Epithelial cell of esophagus (primary cell): ENCODE measurements around the gene SAFB.
A peak's percentile ranks its signal among the peaks of the same experiment; 100 is the strongest.

ENCODE experiments used
- DNase-seq: peaks from one replicate; pipeline ENCODE4 v3.0.0; 2010; ENCODE audit warnings: low read depth
- H3K4me3 ChIP-seq: 2 replicates; pipeline ENCODE4 v1.5.1; 2011; ENCODE audit warnings: mild to moderate bottlenecking, low read length, control low read depth
- CTCF ChIP-seq: IDR thresholded peaks from 2 replicates; pipeline ENCODE4 v1.5.1; 2011; ENCODE audit warnings: low read depth, mild to moderate bottlenecking, low read length, control low read depth, inconsistent platforms; ENCODE audit not compliant: insufficient read depth; ENCODE audit errors: missing control alignments

The SAFB gene

GRCh38 chr19:5585461-5586299 is 37.2 kb upstream of the SAFB start:
- peak; percentile 55 for DNase-seq
- no peak overlapping the region for H3K4me3 ChIP-seq
- no peak for TF ChIP-seq CTCF

GRCh38 chr19:5586300-5587070 is 36.4 kb upstream of the SAFB start:
- no peak overlapping the region for H3K4me3 ChIP-seq
- no peak for DNase-seq
- TF ChIP-seq CTCF, result no peak

GRCh38 chr19:5587071-5587455 is 35.8 kb upstream of the SAFB start:
- no peak for TF ChIP-seq CTCF
- H3K4me3 ChIP-seq, result no peak overlapping the region
- no peak for DNase-seq

GRCh38 chr19:5587661-5588060 is 35.2 kb upstream of the SAFB start:
- DNase-seq, result no peak
- no peak for TF ChIP-seq CTCF
- no peak overlapping the region for H3K4me3 ChIP-seq

GRCh38 chr19:5588441-5588840 is 34.4 kb upstream of the SAFB start:
- no peak overlapping the region for H3K4me3 ChIP-seq
- no peak for TF ChIP-seq CTCF
- no peak for DNase-seq

- no peak for DNase-seq
- no peak overlapping the region for H3K4me3 ChIP-seq
- TF ChIP-seq CTCF, result no peak
Measured at GRCh38 chr19:5588906-5589676, 33.8 kb upstream of the SAFB start.
